Eye (tissue), 1 donor: ENCODE results near the gene QRICH1.

ENCODE experiments used
- DNase-seq: peaks from one replicate; pipeline ENCODE4 v3.0.0-alpha.2; 2015

The QRICH1 gene

GRCh38 chr3:48993834-48994233, 100.0 kb downstream of the QRICH1 start:
- no peak for DNase-seq

DNA sequence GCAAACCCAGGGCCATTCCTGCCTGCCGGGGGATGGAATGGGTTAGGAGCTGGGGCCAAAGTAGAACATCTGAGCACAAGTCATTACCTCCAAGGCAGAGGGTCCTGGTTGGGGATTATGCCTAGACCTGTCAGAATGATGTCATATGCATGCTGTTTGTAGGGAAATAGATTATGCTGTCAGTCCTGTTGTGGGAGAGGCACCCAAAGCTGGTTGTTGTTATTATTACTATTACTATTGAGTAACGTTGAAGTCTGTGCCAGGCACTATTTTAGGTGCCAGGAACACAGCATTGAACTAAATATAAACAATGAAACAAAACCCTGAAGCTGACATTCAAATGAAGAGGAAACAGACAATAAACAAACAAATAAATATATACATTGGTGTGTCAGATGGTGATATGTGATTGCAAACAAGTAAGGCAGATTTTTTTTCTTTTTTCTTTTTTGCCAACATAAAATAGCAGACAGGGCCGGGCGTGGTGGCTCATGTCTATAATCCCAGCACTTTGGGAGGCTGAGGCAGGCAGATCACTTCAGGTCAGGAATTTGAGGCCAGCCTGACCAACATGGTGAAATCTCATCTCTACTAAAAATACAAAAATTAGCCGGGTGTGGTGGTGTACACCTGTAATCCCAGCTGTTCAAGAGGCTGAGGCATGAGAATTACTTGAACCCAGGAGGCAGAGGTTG, 101.9 kb downstream of the QRICH1 start:
- DNase-seq: no peak

GRCh38 chr3:48990636-48991469, 103.0 kb downstream of the QRICH1 start:
- peak; percentile 72 for DNase-seq

GRCh38 chr3:48989796-48990635, 103.9 kb downstream of the QRICH1 start, which contains the start of gene P4HTM:
Gene P4HTM, plus strand, starts transcription at chr3:48990241. Its CDS starts 16 bp downstream, at chr3:48990257.
- DNase-seq: peak; percentile 94

GRCh38 chr3:48989126-48989795, 104.6 kb downstream of the QRICH1 start:
- peak; percentile 59 for DNase-seq

- DNase-seq: no peak
Measured at GRCh38 chr3:48985831-48986376, 108.0 kb downstream of the QRICH1 start.

GRCh38 chr3:48984663-48985062, 109.2 kb downstream of the QRICH1 start:
- DNase-seq: no peak

GRCh38 chr3:48983096-48983495, 110.8 kb downstream of the QRICH1 start:
- DNase-seq: no peak

- DNase-seq: no peak
Measured at GRCh38 chr3:48982686-48983085, 111.2 kb downstream of the QRICH1 start.

DNA sequence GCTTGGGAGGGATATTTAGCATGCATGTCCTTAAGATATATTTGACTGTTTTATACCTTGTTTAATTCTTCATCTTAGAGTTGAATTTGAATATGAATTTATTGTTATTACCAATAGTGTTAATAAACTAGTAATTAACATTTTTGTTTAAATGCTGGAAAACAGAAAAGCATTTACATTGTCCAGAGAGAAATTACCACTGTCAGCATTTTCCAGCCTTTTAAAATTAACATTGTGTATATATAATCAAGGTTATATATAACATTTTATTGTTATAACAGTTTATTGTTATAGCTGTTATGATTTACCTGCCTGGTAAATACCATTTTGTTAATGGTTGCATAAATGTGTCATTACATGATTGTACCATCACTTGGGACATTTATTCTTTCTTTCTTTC, 111.9 kb downstream of the QRICH1 start:
- DNase-seq: no peak

- no peak for DNase-seq
Measured at GRCh38 chr3:48980295-48980694, 113.6 kb downstream of the QRICH1 start.
